Measurements from ENCODE around the gene CFAP126. TPM values are rescaled to one million over a fixed set of nuclear protein-coding genes. Genes with fewer than 3 reads are reported as not detected.
A peak's percentile ranks its signal among the peaks of the same experiment; 100 is the strongest.

Gene CFAP126
- total and polyA plus RNA-seq, 8 donors = 3.2 to 18.7 (median 11.0) TPM; not detected in 1

- peaks cover 0 to 1% of the 10 kb centered on the region in 2 donors for H3K4me1 ChIP-seq
- intact Hi-C loops (cut with DNase I) = no loop called here
- ATAC-seq (no peak), DNase-seq (no peak)
- no peaks in the 10 kb centered on the region for H3K27me3 ChIP-seq
- H3K36me3 ChIP-seq = peaks cover 0 to 25% of the 10 kb centered on the region in 2 donors
- no peaks in the 10 kb centered on the region for H3K9me3 ChIP-seq
- no peak overlapping the region for H3K4me3 ChIP-seq
- TF ChIP-seq, protein P1, sequence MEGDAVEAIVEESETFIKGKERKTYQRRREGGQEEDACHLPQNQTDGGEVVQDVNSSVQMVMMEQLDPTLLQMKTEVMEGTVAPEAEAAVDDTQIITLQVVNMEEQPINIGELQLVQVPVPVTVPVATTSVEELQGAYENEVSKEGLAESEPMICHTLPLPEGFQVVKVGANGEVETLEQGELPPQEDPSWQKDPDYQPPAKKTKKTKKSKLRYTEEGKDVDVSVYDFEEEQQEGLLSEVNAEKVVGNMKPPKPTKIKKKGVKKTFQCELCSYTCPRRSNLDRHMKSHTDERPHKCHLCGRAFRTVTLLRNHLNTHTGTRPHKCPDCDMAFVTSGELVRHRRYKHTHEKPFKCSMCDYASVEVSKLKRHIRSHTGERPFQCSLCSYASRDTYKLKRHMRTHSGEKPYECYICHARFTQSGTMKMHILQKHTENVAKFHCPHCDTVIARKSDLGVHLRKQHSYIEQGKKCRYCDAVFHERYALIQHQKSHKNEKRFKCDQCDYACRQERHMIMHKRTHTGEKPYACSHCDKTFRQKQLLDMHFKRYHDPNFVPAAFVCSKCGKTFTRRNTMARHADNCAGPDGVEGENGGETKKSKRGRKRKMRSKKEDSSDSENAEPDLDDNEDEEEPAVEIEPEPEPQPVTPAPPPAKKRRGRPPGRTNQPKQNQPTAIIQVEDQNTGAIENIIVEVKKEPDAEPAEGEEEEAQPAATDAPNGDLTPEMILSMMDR (IDR thresholded peaks at IDR 0.05) = no peak
- H3K27ac ChIP-seq = no peak overlapping the region
Measured at GRCh38 chr1:161364332-161364731, 3.3 kb downstream of the CFAP126 start.

- ATAC-seq = peak; percentile 65
- intact Hi-C loops (cut with DNase I) = no loop called here
- TF ChIP-seq, protein P1 (IDR thresholded peaks at IDR 0.05) = no peak
- Histone ChIP-seq H3K4me1 (peaks cover 0 to 11% of the 10 kb centered on the region in 2 donors), H3K27me3 (no peaks in the 10 kb centered on the region), H3K27ac (peak overlapping the region; percentile 21 to 60), H3K4me3 (no peak overlapping the region), H3K36me3 (peaks cover 0 to 29% of the 10 kb centered on the region in 2 donors), H3K9me3 (no peaks in the 10 kb centered on the region)
- no peak for DNase-seq
Measured at GRCh38 chr1:161359291-161359690, 8.4 kb downstream of the CFAP126 start.

- Histone ChIP-seq H3K27ac (no peak overlapping the region), H3K27me3 (no peaks in the 10 kb centered on the region), H3K4me1 (peaks cover 0 to 14% of the 10 kb centered on the region in 2 donors), H3K4me3 (no peak overlapping the region), H3K9me3 (no peaks in the 10 kb centered on the region), H3K36me3 (peaks cover 0 to 28% of the 10 kb centered on the region in 2 donors)
- DNase-seq = no peak
- intact Hi-C loops (cut with DNase I) = no loop called here
- no peak for ATAC-seq
- TF ChIP-seq, protein P1 (IDR thresholded peaks at IDR 0.05) = no peak
Measured at GRCh38 chr1:161357073-161357472, 10.6 kb downstream of the CFAP126 start.

GRCh38 chr1:161351482-161351881, 16.2 kb downstream of the CFAP126 start:
- Histone ChIP-seq H3K9me3 (no peaks in the 10 kb centered on the region), H3K4me3 (no peak overlapping the region), H3K27ac (peak overlapping the region in 1 of 2 donors; percentile 79), H3K4me1 (peaks cover 0 to 19% of the 10 kb centered on the region in 2 donors), H3K36me3 (peaks cover 0 to 16% of the 10 kb centered on the region in 2 donors), H3K27me3 (no peaks in the 10 kb centered on the region)
- ATAC-seq (peak; percentile 54), DNase-seq (no peak)
- TF ChIP-seq, protein P1 (IDR thresholded peaks at IDR 0.05) = no peak
- intact Hi-C loops (cut with DNase I) = no loop called here

DNA sequence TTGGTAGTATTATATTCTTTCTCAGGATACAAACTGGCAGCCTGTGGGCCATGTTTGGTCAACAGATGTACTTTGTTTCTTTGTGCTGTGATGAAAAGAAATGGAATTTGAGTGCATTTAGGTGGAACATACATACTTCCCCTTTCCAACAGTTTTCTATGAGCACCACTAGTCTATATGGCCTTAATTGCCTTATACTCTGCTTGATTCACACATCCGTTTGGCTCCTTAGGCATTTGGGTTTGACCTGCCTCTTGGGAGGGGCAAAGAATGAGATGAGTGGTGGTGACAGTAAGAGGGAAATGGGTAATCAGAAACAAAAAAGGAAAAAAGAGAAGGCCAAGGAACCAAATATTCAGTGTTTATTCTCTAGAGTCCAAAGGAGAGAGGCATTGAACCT, 17.0 kb downstream of the CFAP126 start:
- DNase-seq (no peak), ATAC-seq (no peak)
- TF ChIP-seq, protein P1 (IDR thresholded peaks at IDR 0.05) = no peak
- Histone ChIP-seq H3K9me3 (no peaks in the 10 kb centered on the region), H3K27ac (peak overlapping the region in 1 of 2 donors; percentile 79), H3K4me3 (no peak overlapping the region), H3K27me3 (no peaks in the 10 kb centered on the region), H3K4me1 (peaks cover 0 to 19% of the 10 kb centered on the region in 2 donors), H3K36me3 (peaks cover 0 to 24% of the 10 kb centered on the region in 2 donors)
- intact Hi-C loops (cut with DNase I) = no loop called here
